Fibroblast of skin of left biceps (primary cell): ENCODE data around the gene KCNT2.
"Not testable (repeated sequence)": the region's sequence is repeated elsewhere in the genome, so short reads cannot be mapped to it uniquely, and the experiment has no call there.

Experiments used
- DNase-seq, 2 experiments: peaks; one replicate each; pipeline ENCODE4 v3.0.0-alpha.2; 2013; ENCODE audit warnings: low read depth in 2 of 2

Gene KCNT2

DNA sequence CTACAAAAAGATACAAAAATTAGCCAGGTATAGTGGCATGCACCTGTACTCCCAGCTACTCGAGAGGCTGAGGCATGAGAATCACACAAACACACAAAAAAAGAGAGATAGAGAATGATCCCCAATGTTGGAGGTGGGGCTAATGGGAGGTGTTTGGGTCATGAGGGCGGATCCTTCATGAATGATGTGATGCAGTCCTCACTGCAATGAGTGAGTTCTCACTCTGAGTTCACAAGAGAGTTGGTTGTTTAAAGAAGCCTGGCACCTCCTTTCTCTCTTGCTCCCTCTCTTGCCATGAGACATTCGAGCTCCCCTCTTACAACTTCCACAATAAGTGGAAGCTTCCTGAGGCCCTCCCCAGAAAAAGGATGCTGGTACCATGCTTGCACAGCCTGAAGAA lies 17.3 kb downstream of the KCNT2 start:
- no peak for DNase-seq

GRCh38 chr1:196590012-196590708 lies 18.1 kb downstream of the KCNT2 start:
- no peak for DNase-seq

DNA sequence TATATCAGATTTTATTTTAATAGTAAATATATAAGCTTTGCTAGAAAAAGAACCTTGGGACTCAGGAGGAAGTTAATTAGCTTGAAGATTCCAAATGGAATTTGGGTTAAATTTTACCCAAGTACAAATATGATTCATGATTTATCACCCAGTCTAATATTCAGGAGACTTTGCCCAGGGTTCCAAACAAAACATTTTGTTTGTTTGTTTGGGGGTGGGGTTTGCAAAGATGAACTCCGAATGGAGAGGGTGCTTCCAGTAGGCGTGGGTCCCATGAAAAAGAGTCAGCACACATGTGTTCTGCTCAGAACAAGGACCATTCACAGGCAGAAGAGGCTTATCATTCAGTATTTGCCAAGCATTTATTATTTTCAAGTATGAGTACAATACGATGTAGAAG lies 23.5 kb downstream of the KCNT2 start:
- no peak for DNase-seq

DNA sequence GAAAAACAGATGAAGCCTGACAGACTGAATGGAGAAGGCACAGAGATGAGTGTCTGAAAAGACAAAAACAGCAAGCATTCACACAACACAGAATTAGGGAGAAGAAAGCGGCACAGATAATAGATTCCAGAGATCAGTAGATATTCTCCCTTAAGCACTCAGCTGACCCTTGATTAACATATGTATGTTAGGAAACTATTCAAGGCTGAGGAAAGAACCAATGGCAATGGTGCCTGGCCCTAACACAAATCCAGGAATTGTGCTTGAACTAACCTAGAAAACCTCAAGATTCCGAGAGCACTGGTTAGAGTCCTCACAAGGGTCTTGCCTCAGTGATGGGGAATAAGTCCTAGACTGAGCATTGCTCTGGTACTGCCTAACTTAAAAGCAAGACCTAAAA lies 30.9 kb downstream of the KCNT2 start:
- no peak for DNase-seq

- DNase-seq, result no peak
Measured at GRCh38 chr1:196573226-196573625, 35.0 kb downstream of the KCNT2 start.

DNA sequence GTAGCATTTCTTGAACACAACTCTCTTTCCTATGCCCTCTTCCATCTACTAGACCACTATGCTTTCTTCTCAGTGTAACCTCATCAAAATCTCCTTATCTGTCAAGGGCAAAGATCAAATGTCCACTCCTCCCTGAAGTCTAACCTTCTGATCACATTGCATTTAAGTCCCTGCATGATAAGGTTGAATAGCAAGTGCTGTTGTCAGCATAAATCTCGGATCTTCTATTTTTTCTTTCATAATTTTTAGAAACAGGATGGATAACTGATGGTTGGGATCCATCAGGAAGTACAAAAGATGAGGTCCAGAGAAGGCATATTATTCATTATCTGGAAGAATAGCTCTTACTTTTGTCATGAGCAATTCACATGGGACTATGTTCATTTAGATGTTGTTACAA lies 41.0 kb downstream of the KCNT2 start:
- DNase-seq, result no peak

DNA sequence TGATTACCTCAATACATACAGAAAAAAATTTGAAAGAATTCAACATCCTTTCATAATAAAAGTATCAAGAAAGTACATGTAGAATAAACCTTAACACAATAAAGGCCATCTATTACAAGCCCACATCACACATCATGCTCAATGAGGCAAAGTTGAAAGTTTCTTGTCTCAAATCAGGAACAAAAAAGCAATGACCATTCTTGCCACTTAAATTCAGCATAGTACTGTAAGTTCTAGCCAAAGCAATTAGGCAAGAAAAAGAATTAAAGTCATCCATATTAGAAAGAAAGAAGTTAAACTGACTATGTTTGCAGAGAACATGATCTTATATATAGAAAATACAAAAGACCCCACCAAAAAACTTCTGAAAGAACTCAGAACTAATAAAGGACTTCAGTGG lies 44.5 kb downstream of the KCNT2 start:
- DNase-seq, result no peak

DNA sequence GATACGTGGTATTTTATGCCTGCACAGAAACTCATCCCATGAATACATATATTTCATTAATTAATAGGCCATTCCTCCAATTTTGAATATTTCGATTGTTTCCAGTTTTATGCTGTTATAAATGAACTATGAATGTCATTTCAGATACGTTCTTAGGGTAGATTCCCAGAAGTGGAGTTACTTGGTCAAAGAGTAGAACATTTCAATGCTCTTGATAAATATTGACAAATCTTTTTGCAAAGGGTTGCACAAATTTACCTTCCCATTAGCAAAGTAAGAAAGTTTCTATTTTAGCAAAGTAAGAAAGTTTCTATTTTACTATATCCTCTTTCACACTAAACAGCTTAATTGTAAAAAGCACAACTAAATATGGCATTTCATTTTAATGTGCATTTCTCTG lies 48.9 kb downstream of the KCNT2 start:
- no peak for DNase-seq

GRCh38 chr1:196558411-196558810 lies 49.8 kb downstream of the KCNT2 start:
- DNase-seq, result peak; percentile 19 to 21

DNA sequence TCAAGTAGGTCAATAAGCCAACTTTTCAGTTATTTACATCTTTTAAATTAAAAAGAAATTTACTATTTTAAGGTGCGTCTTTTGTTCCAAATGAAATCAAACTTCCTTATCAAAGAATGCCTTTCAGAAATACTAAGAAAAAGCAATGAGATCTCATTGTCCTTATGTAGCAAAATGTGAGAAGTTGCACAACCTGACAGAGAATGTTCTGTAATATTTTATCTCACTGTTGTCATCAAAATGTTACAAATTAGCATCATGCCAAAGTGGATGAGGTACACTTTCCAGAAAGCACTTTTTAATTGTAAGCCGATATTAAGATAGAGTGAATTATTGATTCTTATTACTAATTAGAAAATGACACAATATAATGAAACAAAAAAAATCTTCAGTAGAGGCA lies 50.4 kb downstream of the KCNT2 start:
- no peak for DNase-seq

GRCh38 chr1:196550731-196551130 lies 57.5 kb downstream of the KCNT2 start:
- no peak for DNase-seq

DNA sequence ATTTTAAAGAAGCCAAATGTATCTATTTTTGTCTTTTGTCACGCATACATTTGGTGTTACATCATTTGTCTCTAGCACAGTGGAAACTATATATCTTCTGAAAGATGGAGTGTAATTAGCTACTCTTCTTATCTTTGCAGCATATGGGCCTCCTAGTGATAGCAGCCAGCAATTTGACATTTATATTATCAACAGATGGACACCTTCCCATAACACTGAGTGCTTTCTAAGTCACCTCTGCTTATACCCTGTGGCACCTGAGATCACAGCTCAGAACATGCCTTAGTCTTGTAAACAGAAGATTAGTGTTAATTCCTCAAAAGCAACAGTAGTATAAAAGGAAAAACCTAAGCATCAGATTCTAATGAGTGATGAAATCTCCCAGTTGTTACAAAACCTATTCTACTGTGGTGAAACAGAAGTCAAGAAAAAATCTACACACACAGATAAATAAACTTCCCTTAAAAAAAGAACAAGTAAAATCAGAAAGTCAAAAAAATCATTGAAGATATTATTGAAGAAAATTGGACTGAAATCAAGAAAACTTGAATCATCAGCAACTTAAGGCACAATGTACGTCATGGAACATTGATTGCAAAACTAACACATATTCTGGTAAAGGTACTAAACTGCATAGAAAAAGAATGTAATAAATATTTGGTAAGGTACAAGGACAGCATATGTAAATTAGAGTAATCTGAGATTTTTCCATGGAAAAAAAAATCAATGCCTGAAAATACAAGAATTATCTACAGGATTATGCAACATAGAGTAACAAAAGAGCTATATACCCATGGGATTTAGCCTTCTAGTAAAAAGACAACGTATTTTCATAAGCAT lies 61.7 kb downstream of the KCNT2 start:
- DNase-seq, result no peak

GRCh38 chr1:196545222-196545621 lies 63.0 kb downstream of the KCNT2 start:
- no peak for DNase-seq

DNA sequence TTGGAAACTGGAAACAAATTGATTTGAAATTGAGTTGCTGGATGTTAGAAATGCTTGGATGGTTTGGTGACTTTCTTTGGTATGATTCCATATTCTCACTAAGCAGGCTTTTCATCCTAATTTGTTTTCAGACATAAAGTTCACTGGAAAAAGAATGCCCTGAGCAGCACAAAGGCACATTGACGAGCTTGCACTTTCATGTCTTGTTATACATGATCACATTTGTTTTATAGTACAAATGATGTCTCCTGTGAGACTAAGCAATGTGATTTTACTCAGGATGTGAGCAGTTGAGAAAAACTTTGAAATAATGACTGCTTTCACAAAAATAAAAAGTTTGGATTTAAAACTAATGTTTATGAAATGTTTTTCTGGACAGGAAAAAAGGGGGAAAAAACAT lies 63.6 kb downstream of the KCNT2 start:
- DNase-seq, result no peak

- DNase-seq, result no peak
Measured at GRCh38 chr1:196543833-196544232, 64.4 kb downstream of the KCNT2 start.

DNA sequence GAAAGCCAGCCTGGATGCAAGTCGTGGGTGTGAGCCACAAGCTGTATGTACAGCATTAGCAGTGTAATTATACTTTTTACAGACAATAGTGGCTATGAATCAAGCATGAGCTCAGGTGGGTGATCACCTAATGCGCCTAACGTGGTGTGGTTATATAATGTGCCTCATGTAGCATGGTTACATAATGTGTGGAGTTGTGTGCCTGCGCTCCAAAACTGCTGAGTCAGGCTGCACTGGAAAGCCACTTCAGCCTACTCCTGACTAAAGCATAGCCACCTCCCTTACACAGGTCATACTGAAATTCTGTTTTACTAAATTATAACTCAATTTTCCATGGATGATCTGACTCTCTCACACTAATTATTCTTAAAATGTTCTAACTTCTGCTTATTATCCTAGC lies 69.8 kb downstream of the KCNT2 start:
- no peak for DNase-seq

DNA sequence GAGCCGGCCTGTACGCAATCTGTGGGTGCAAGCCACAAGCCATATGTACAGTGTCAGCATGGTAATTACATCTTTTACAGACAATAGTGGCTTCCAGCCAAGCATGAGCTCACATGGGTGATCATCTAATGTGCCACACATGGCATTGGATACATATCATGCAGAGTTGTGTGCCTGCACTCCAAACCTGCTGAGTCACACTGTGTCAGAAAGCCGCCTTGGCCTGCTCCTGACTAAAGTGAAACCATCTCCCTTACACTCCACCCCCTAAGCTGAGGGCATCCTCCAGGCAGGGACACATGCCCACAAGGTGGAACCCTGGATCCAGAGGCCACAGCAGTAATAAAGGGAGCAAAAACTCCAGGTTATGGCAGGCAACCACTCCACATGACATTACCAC lies 72.5 kb downstream of the KCNT2 start:
- DNase-seq, result no peak

GRCh38 chr1:196531737-196532524 lies 76.3 kb downstream of the KCNT2 start:
- no peak for DNase-seq

GRCh38 chr1:196527919-196528318 lies 80.3 kb downstream of the KCNT2 start:
- DNase-seq, result no peak

GRCh38 chr1:196522574-196523345 lies 85.5 kb downstream of the KCNT2 start:
- not testable (repeated sequence) for DNase-seq

DNA sequence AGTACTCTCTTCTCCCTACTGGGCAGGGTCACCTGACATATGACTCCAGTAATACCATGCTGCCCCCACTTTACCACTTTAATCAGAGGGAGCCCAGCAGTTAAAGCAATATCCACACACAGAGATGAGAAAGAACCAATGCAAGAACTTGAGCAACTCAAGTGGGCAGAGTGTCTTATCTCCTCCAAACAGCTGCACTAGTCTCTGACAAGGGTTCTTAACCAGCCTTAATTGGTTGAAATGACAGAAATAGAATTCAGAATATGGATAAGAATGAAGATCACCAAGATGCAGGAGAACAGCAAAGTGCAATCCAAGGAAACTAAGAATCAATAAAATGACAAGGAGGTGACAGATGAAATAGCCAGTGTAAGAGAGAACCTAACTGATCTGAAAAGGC lies 91.0 kb downstream of the KCNT2 start:
- no peak for DNase-seq

DNA sequence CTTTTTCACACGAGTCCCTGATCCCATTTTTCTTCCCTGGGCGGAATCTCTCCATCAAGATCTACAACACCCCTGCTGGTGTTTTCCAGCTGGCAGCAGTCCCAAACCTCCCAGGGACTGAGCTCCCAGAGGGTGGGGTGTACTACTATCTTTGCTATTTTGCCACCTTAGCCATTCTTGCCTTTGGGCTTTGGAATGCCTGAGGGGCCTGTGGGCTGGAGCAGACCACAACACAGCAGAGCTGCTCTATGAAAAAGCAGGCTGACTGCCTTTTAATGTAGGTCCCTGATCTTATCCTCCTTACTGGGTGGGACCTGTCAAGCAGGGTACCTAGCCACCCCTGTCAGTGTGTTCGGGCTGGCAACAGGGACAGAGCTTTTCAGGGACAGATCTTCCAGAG lies 91.9 kb downstream of the KCNT2 start:
- DNase-seq, result no peak
